Left renal pelvis (tissue), 4 donors: ENCODE measurements around the gene LRRC10. TPM values are rescaled to one million over a fixed set of nuclear protein-coding genes. Genes with fewer than 3 reads are reported as not detected.
"Not testable (repeated sequence)": the region's sequence is repeated elsewhere in the genome, so short reads cannot be mapped to it uniquely, and the experiment has no call there.

Experiments used
- DNase-seq, 4 donors: peaks; one replicate each; pipeline ENCODE4 v3.0.0-alpha.2; 2013; ENCODE audit warnings: low read depth in 4 of 4, low spot score in 3 of 4
- polyA plus RNA-seq, 4 donors: library from polyadenylated mRNA; unstranded; fragments of 120-200 nt; gene quantifications; one replicate each; pipeline ENCODE4 v1.2.1, GENCODE V29; 2013; ENCODE audit not compliant: insufficient read length in 4 of 4

LRRC10 gene
- polyA plus RNA-seq, 4 donors: not detected

DNA sequence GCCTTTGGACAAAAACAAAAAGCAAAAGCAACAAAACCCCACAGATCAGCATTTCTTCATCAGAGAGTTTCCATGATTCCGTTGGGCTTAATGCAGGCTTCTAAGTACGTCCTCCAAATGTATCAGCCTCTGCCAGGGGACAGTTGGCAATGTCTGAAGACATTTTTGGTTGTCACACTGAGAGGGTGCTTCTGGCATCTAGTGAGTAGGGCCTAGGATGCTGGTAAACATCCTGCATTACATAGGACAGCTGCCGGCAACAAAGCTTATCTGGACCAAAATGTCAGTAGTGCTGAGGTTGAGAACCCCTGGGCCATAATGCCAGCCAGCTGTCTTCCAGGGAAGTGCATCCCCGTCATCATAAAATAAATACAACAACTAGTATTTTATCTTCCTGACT lies 9.4 kb upstream of the LRRC10 start:
- no peak for DNase-seq

DNA sequence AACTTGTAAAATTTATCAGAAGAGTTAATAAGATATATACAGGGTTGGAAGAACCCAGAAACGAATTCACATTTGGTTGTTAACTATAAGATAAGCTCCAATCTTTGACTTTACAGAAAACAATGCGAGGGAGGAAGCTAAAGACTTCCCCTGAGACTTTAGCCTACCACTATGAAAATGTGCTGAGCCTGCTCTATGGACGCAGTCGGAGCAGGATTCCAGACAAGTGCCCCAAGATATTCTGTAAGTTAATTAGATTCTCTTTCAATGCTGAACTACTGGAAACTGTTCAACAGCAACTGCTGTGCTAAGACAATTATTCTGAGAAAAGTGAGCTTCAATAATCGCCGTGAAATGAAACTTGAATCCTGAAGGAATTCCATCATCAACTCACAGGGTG lies 8.3 kb upstream of the LRRC10 start:
- DNase-seq: no peak

DNA sequence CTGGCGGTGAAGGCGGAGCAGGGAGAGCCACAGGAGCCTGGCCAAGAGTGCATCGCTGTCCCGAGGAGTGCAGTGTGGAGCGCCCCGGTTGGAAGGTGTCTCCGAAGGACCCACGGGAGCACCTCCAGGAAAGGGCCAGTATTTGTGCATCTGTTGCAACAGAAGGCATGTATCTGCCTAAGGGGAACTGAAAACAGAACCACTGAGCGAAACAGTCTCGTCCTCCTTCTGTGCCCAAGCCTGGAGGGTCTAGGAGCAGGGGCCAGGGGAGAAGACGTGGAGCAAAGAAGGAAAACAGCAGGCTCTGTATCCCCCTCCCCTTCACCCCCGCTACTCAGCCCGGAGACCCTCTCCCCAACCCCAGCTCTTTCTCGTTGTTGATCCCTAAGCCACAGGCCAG lies 5.3 kb upstream of the LRRC10 start:
- DNase-seq: no peak

DNA sequence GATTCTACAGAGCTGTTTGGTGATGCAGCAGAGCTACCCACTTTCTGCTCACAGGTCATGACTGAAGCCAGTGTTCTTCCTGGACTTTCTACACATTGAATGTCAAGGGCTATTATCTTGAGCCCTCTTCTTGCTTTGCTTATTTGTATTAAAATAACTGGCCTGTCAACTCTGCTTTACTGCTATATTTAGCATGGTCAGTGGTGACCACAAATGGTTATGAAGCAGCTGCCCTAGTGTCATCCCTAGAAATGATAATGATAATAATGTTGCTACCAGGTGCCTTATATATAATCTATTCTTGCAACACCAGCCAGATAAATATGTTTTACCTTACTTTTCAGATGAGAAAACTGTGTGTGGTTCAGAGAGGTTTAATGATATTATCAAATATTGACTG lies 2.6 kb upstream of the LRRC10 start:
- DNase-seq: no peak

DNA sequence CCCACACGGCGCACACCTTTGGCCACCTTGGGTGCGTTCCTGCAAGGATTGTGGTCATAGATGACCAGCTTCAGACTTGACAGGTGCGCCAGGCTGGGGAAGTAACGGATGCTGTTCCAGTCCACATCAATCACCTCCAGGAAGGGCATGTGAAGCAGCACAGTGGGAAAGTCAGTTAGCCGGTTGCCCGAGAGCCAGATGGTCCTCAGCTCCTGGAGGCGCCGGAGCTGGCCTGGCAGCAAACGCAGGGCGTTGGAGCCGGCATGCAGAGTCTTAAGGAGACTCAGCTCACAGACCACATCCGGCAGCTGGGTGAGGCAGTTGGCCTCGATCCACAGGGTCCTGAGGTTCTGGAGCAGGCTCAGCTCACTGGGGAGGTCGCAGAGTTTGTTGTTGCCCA lies 581 bp downstream of the LRRC10 start:
- DNase-seq: no peak

DNA sequence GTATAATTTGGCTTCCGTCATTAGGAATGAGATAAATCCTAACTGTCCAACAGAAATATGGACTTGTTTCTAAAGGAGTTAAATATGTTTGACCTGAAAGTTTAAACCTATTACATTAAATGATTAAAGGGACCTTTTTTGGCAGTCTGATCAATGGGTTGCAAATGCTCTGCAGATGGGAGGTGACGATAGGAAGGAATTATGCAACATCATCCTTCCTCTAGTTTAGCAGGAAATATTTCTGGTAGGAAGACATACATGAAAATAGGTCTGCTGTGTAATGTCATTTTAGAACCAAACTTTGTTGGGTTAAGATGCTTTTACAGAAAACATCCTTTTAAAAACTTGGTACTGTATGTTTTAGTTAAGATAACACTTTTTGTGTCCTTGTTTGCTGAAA lies 2.6 kb downstream of the LRRC10 start:
- DNase-seq: no peak

DNA sequence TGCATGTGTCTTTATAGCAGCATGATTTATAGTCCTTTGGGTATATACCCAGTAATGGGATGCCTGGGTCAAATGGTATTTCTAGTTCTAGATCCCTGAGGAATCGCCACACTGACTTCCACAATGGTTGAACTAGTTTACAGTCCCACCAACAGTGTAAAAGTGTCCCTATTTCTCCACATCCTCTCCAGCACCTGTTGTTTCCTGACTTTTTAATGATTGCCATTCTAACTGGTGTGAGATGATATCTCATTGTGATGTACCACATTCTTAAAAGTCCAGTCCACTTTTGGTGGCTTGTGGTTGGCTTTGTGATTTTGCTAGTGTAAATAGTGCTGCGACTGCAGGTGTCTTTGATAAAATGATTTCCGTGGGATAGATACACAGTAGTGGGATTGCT lies 6.4 kb downstream of the LRRC10 start:
- DNase-seq: not testable (repeated sequence)

DNA sequence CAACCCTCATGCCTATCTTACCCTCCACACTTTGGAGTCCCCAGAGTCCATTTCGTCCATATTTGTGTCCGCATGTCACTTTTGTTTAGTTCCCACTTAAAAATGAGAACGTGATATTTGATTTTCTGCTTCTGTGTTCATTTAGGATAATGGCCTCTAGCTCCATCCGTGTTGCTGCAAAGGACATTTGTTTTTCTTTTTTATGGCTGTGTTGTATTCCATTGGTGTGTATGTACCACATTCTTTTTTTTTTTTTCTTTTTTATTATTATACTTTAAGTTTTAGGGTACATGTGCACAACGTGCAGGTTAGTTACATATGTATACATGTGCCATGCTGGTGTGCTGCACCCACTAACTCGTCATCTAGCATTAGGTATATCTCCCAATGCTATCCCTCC lies 7.2 kb downstream of the LRRC10 start:
- DNase-seq: not testable (repeated sequence)

DNA sequence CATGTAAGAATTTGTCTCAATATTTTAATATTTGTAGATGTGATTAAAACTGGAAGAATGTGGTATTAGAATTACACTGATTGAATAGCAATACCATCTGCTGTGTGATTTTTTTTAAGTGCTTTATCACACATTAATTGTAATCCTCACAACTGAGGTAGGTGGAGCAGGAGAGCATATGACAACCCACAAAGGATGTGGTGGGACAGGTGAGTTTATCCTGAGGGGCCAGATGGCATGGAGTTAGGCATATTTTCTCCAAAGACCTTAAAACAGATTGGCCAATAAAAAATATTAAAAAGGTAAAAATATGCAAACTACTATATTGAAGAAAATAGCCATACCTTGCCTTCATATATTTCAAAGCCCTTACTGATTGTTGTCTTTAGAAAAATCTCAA lies 7.8 kb downstream of the LRRC10 start:
- no peak for DNase-seq

DNA sequence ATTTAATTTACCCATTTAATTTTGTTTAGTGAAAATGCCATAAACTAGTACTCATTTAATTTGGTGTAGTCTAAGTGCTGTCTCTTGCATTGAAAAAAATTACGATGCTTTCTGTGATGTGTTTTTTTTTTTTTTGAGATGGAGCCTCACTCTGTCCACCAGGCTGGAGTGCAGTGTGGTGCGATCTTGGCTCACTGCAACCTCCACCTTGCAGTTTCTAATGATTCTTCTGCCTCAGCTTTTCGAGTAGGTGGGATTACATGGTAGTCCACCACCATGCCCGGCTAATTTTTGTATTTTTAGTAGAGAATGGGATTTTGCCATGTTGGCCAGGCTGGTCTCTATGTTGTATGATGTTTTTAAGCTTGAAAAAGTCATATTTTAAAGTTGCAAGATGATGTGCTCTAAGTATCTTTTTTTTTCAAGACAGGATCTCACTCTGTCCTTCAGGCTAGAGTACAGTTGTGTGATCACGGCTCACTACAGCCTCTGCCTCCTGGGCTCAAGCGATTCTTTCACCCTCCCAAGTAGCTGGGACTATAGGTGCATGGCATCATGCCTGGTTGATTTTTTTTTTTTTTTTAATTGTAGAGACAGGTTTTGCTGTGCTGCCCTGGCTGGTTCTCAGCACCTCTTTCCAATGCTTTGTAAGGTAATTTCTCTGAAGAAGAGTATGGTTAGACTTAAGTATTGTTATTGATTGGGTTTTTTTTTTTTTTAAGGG lies 8.6 kb downstream of the LRRC10 start:
- DNase-seq: no peak

DNA sequence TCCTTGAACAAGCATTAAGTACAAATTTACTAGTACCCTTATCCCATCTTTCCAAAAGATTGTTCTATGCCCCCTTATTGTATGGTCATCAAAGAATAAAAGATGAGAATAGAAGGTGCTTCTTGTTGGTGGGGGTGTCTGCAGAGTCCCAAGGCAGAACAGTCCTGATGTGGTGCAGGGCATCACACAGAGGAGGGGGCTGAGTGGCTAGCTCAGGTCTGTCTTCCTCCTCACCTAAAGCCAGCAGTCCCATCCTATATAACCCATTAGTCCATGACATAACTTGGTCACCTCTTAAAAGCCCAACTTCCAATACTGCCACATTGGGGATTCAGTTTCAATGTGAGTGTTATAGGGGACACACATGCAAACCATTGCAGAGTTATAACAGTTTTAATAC lies 9.9 kb downstream of the LRRC10 start:
- DNase-seq: no peak

DNA sequence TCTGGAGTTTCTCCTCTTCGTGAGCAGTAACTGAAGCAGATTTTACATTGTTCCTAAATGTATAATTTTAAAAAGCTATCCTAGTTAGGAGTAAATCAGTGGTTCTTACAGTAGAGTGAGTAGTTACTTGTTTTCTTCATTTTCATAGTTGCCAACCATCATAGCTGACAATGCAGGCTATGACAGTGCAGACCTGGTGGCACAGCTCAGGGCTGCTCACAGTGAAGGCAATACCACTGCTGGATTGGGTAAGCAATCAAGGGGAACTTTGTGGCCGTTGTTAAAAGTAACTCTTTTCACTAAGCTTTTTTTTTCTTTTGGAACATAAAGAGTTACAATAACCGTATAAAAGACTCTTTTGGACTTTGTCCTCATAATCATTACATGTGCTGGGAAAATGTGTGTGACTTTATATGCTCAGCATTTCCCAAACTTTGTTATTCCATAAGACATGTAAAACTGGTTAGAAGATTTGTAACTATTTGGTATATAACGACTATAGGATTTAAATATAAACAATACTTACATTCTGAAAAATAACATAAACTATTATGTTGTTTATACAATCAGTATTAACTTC lies 12.4 kb downstream of the LRRC10 start:
- no peak for DNase-seq

DNA sequence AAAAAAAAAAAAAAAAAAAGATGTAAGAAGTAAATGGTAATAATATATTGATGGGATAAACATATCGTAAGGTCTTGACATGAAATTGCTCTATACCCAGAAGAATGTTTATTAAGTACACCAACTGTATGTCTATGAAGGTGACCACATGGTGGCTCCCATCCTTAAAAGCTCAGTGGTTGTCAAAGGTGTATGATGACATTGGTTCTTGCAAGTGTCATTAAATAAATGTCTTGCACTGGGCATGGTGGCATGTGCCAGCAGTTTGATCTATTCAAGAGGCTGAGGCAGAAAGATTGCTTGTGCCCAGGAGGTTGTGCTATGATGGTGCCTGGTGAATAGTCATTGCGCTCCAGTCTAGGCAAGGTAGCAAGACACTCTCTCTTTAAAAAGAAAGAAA lies 15.0 kb downstream of the LRRC10 start:
- no peak for DNase-seq

DNA sequence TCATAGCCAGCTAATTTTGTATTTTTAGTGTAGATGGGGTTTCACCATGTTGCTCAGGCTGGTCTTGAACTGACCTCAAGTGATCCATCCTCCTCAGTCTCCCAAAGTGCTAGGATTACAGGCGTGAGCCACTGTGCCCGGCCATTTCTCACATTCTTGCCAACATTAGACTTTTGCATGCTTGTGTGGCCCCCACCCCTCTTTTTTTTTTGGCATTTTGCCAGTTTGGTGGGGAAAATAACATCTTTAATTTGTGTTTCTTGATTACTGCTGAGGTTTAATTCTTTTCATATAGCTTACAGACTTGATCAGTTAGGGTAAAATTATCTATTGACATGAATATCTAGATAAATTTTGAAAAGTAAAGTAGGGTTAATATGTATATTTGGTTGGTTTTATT lies 21.6 kb downstream of the LRRC10 start:
- DNase-seq: no peak

DNA sequence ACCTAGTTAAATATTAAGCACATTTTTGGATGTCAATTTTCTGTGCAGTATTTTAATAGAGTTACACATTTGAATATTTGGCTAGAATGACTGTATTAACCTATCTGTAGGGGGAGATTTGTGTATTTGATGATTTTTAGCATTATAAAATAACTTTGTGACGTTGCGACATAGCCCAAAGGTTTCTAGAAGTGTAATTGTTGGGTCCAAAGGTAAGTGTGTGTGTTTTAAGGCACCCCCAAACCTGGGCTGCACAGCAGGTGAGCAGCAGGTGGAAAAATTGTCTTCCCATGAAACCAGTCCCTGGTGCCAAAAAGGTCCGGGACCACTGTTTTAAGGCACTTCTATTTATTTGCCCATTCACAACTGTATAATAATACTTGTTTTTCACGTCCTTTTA lies 22.2 kb downstream of the LRRC10 start:
- no peak for DNase-seq

DNA sequence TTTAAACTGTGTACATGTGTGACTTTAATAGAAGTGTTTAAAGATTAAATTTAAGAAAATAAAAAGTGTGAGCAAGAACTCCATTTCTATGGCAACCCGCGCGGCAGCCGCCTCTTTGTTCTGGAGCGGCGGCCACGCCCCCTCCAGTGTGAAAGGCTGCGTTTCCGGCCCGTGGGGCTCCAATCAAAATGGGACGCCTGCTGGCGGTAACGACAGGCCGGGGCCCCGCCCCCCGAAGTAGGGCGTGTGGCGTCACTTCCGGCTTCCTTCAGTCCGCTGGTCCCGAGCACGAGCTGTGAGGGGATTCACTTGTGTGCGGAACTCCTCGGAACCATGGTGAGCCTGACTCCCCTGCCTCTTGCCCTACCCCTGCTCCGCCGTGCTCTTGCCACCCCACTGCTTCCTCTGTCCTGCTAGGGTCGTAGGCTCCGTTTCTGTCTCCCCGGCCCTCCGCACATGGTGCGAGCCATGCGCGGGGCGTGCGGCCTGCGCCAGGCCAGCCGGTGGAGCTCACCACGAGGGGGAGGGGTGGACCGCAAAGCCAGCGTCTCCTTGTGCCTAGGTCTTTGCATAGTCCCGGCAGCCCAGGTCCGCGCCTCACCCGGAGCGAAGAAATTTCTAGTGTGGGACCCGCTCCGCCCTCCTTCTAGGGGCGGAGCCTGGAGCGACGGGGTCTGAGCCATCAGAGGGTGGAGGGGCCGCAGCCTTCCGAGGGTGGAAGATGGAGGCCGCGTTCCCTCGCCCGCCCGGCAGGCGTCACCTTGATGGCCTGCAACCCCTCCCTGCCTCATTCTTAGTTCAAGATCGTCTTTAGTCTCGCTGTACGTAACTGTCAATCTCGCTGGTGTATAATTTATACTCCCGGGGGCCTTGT lies 25.3 kb downstream of the LRRC10 start, which contains the start of gene CCT2:
Gene CCT2, plus strand, starts transcription at position 271 of the 874 bp plus-strand sequence. Its CDS starts 63 bp downstream, at position 334.
- peak; percentile 90 to 93 (median 91) for DNase-seq

DNA sequence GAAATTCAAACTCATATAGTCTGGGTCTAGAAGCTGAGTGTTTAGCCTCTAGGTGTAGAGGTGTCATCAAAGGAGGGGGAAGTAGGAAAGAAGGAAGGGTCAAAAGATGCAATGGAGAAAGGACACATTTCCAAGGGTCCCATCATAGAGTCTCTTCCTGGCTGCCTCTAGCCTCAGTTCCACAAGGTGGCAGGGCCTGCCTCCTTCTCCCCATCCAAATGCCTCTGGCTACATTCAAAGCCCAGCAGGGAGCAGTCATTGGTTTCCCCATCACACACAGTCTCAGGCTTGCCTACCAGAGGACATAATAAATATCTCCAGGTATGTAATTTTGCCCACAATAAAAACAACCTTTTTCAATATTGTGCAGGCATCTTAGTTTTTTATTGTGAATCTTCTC lies 27.5 kb downstream of the LRRC10 start:
- DNase-seq: no peak

DNA sequence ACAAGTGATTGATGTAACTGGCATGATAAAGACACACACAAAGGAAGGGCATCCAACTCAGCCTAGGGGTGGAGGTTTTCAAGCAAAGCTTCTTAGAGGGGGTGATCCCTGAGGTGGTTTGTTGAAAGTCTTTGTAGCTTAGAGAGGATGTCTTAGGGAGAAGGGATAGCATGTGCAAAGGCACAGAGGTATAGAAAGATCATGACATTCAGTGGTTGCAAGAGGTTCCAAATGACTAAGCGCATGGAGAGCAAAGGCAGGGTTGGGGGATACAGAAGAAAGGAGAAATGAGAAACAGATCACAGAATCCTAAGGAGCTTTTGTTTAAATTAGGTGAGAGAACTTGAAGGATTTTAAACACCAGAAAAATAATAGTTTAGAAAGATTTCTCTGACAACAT lies 30.6 kb downstream of the LRRC10 start:
- DNase-seq: no peak

DNA sequence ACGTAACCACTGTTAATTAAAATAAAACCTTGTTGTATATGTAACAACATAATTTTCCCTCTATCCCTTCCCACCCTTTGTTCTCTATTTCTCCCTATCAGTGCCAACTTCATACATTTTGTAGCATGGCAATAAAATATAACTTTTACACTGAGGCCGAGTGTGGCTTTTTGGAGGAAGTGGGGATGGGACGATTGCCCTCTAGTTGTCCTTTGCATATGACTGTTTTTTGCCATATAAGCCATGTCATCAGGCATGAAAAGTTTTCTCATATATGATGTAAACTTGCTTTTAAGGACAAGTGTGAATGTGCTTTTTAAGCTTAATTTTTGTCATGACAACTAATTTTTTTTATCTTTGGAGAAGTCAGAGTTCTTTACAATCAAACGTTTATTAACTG lies 31.7 kb downstream of the LRRC10 start:
- no peak for DNase-seq

DNA sequence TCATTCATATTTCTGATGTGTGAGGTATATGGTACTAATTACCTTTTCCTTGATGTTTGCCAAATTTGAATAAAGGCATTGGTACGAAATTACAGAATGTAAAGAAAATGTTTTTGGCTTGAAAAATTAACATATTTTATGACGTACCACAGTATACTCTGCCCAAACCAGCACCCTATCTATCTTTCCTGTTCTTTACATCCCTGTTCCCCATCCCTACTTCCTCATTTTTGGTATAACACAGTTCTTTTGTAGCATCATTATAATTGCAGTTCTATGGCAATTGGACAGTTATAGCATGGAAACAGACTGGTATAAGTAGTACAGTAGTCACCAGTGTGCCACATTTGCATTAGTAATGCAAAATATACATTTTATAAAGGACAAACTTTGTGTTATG lies 32.4 kb downstream of the LRRC10 start:
- DNase-seq: no peak

DNA sequence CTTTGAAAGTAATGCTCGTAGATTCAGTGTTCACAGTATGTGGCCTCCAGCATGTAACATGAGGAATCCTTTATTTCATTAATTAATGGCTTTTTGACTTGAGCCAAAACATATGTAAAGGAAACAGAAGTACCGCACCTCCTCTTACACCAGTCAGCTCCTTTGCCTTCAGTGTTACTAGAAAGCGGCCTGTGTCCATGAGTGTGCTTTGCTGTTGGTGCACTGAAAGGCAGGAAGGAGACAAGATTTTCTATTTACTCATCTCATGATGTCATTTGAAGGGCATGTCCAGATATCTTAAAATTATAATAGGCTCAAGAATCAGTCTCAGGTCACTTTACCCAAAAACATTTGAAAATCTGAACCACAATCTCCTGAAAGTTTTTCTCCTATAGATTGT lies 35.4 kb downstream of the LRRC10 start:
- no peak for DNase-seq
